Vagina (tissue), 2 donors: ENCODE measurements around the gene SEPTIN8. TPM values are rescaled to one million over a fixed set of nuclear protein-coding genes. Genes with fewer than 3 reads are reported as not detected.

ENCODE experiments used
- DNase-seq, 2 donors: peaks; one replicate each; pipeline ENCODE4 v3.0.0-alpha.2; 2017; ENCODE audit errors: extremely low spot score in 2 of 2
- H3K27ac ChIP-seq: fragments of 200-600 bp; sonication (generic); one replicate; pipeline ENCODE4 v1.5.1; 2019
- H3K27me3 ChIP-seq: fragments of 200-600 bp; sonication (generic); one replicate; pipeline ENCODE4 v1.5.1; 2019
- H3K36me3 ChIP-seq, 2 donors: fragments of 200-600 bp; sonication (generic); one replicate each; pipeline ENCODE4 v1.5.1; 2017 to 2019
- H3K4me1 ChIP-seq: fragments of 200-600 bp; sonication (generic); one replicate; pipeline ENCODE4 v1.5.1; 2019
- H3K4me3 ChIP-seq, 2 donors: fragments of 200-600 bp; sonication (generic); 1 replicate in 1 of 2; 2 replicates in 1 of 2; pipeline ENCODE4 v1.5.1; 2016 to 2019
- H3K9me3 ChIP-seq: fragments of 200-600 bp; sonication (generic); one replicate; pipeline ENCODE4 v1.5.1; 2019
- CTCF ChIP-seq, 3 experiments: fragments of 450-650 bp in 2 of 3; fragments of 200-600 bp in 1 of 3; sonication (generic) in 1 of 3; IDR thresholded peaks; one replicate each; pipeline ENCODE4 v1.5.1; 2017 to 2019; ENCODE audit warnings: antibody characterized with exemption in 3 of 3, mild to moderate bottlenecking in 2 of 3, moderate library complexity in 2 of 3
- POLR2A ChIP-seq, 2 donors: fragments of 450-650 bp; IDR thresholded peaks; one replicate each; pipeline ENCODE4 v1.6.1; 2017; ENCODE audit warnings: antibody characterized with exemption in 2 of 2, mild to moderate bottlenecking in 2 of 2, moderate library complexity in 2 of 2
- POLR2AphosphoS5 ChIP-seq, 2 donors: sonication (generic); formaldehyde crosslinking; IDR thresholded peaks; one replicate each; pipeline ENCODE4 v1.9.0; 2017; ENCODE audit warnings: antibody characterized with exemption in 2 of 2, mild to moderate bottlenecking in 2 of 2, low read depth in 1 of 2; ENCODE audit not compliant: insufficient read depth in 1 of 2
- intact Hi-C: fragments of 100-400 bp; cut with DNase I; formaldehyde crosslinking; loops from one replicate; pipeline ENCODE4 v1.15.1; 2023
- total RNA-seq: library from RNA; depleted of rRNA; stranded (reverse); fragments of >200 nt; gene quantifications from one replicate; pipeline ENCODE4 v1.2.3, GENCODE V29; 2016

SEPTIN8 gene
- total RNA-seq, 1 donor from 2014 or later, result 52.8 TPM

GRCh38 chr5:132729896-132730295 lies 47.1 kb downstream of the SEPTIN8 start:
- TF ChIP-seq POLR2A (IDR thresholded peaks at IDR 0.05) (no peak), POLR2AphosphoS5 (IDR thresholded peaks at IDR 0.05; ENCODE audit: insufficient read depth in 1 of 2, low read depth in 1 of 2) (no peak), CTCF (IDR thresholded peaks at IDR 0.05) (no peak)
- intact Hi-C loops, result no loop called here
- no peak overlapping the region for H3K27ac ChIP-seq
- H3K27me3 ChIP-seq, result no peaks in the 10 kb centered on the region
- no peak for DNase-seq
- peaks cover 0 to 4% of the 10 kb centered on the region in 2 donors for H3K36me3 ChIP-seq
- no peaks in the 10 kb centered on the region for H3K4me1 ChIP-seq
- H3K9me3 ChIP-seq, result no peaks in the 10 kb centered on the region
- no peak overlapping the region for H3K4me3 ChIP-seq

GRCh38 chr5:132725745-132726144 lies 51.3 kb downstream of the SEPTIN8 start:
- Histone ChIP-seq H3K36me3 (peaks cover 0 to 4% of the 10 kb centered on the region in 2 donors), H3K27me3 (no peaks in the 10 kb centered on the region), H3K9me3 (no peaks in the 10 kb centered on the region), H3K4me3 (no peak overlapping the region), H3K27ac (no peak overlapping the region), H3K4me1 (no peaks in the 10 kb centered on the region)
- TF ChIP-seq POLR2AphosphoS5 (IDR thresholded peaks at IDR 0.05; ENCODE audit: insufficient read depth in 1 of 2, low read depth in 1 of 2), result no peak
- no peak for TF ChIP-seq POLR2A (IDR thresholded peaks at IDR 0.05)
- TF ChIP-seq CTCF (IDR thresholded peaks at IDR 0.05), result no peak
- intact Hi-C loops, result no loop called here
- no peak for DNase-seq

GRCh38 chr5:132718544-132719312 lies 58.3 kb downstream of the SEPTIN8 start:
- no peaks in the 10 kb centered on the region for H3K4me1 ChIP-seq
- H3K9me3 ChIP-seq, result no peaks in the 10 kb centered on the region
- H3K36me3 ChIP-seq, result peaks cover 0 to 6% of the 10 kb centered on the region in 2 donors
- H3K27me3 ChIP-seq, result no peaks in the 10 kb centered on the region
- no peak overlapping the region for H3K4me3 ChIP-seq
- H3K27ac ChIP-seq, result no peak overlapping the region
- DNase-seq, result no peak
- no peak for TF ChIP-seq CTCF (IDR thresholded peaks at IDR 0.05)
- TF ChIP-seq POLR2A (IDR thresholded peaks at IDR 0.05), result no peak
- TF ChIP-seq POLR2AphosphoS5 (IDR thresholded peaks at IDR 0.05; ENCODE audit: insufficient read depth in 1 of 2, low read depth in 1 of 2), result no peak
- intact Hi-C loops, result no loop called here

GRCh38 chr5:132714456-132715307 lies 62.4 kb downstream of the SEPTIN8 start:
- no peak overlapping the region for H3K4me3 ChIP-seq
- intact Hi-C loops, result no loop called here
- H3K27me3 ChIP-seq, result no peaks in the 10 kb centered on the region
- no peaks in the 10 kb centered on the region for H3K4me1 ChIP-seq
- TF ChIP-seq POLR2A (IDR thresholded peaks at IDR 0.05) (no peak), CTCF (IDR thresholded peaks at IDR 0.05) (peak in 2 of 3 experiments; percentile 10 to 18), POLR2AphosphoS5 (IDR thresholded peaks at IDR 0.05; ENCODE audit: insufficient read depth in 1 of 2, low read depth in 1 of 2) (no peak)
- no peak for DNase-seq
- no peaks in the 10 kb centered on the region for H3K9me3 ChIP-seq
- peaks cover 0 to 14% of the 10 kb centered on the region in 2 donors for H3K36me3 ChIP-seq
- no peak overlapping the region for H3K27ac ChIP-seq
